Memory B cell (primary cell): ENCODE results near the gene LRRC3.
"Not testable (repeated sequence)": the region's sequence is repeated elsewhere in the genome, so short reads cannot be mapped to it uniquely, and the experiment has no call there.

Source experiments
- ATAC-seq: fragments of 150-1000 bp; cut with Tn5 transposase; 2 replicates; pipeline ENCODE4 v1.10.0; 2021; ENCODE audit warnings: low read depth, mild to moderate bottlenecking, moderate library complexity
- DNase-seq, 2 donors: peaks; one replicate each; pipeline ENCODE4 v3.0.0; 2022; ENCODE audit warnings: low spot score in 2 of 2
- H3K27ac Mint-ChIP-seq: one replicate; pipeline ENCODE4 v1.8.0; 2022; ENCODE audit warnings: mild to moderate bottlenecking, moderate library complexity, mixed read lengths
- H3K27me3 Mint-ChIP-seq: one replicate; pipeline ENCODE4 v1.8.0; 2022; ENCODE audit warnings: mixed read lengths
- H3K36me3 Mint-ChIP-seq: one replicate; pipeline ENCODE4 v1.8.0; 2022; ENCODE audit warnings: mild to moderate bottlenecking, mixed read lengths
- H3K4me1 Mint-ChIP-seq: one replicate; pipeline ENCODE4 v1.8.0; 2022; ENCODE audit warnings: mixed read lengths
- H3K4me3 Mint-ChIP-seq: one replicate; pipeline ENCODE4 v1.8.0; 2022; ENCODE audit warnings: mild to moderate bottlenecking, moderate library complexity, mixed read lengths
- H3K9me3 Mint-ChIP-seq: one replicate; pipeline ENCODE4 v1.8.0; 2022; ENCODE audit warnings: mixed read lengths

The LRRC3 gene

GRCh38 chr21:44464351-44464750 is 9.0 kb downstream of the LRRC3 start:
- Mint-ChIP-seq H3K4me1 (peaks cover 7% of the 10 kb centered on the region), H3K27ac (no peak overlapping the region), H3K36me3 (no peaks in the 10 kb centered on the region), H3K27me3 (peaks cover 17% of the 10 kb centered on the region), H3K9me3 (peaks cover 6% of the 10 kb centered on the region), H3K4me3 (no peak overlapping the region)
- DNase-seq (no peak), ATAC-seq (no peak)

- Mint-ChIP-seq H3K4me3 (no peak overlapping the region), H3K4me1 (peaks cover 4% of the 10 kb centered on the region), H3K27me3 (peaks cover 18% of the 10 kb centered on the region), H3K9me3 (peaks cover 6% of the 10 kb centered on the region), H3K27ac (no peak overlapping the region), H3K36me3 (no peaks in the 10 kb centered on the region)
- DNase-seq (no peak), ATAC-seq (no peak)
Measured at GRCh38 chr21:44466351-44466954, 11.1 kb downstream of the LRRC3 start.

GRCh38 chr21:44466996-44467858 is 11.9 kb downstream of the LRRC3 start:
- ATAC-seq, result no peak
- no peaks in the 10 kb centered on the region for H3K36me3 Mint-ChIP-seq
- H3K9me3 Mint-ChIP-seq, result peaks cover 6% of the 10 kb centered on the region
- no peak overlapping the region for H3K4me3 Mint-ChIP-seq
- H3K4me1 Mint-ChIP-seq, result peaks cover 4% of the 10 kb centered on the region
- H3K27ac Mint-ChIP-seq, result no peak overlapping the region
- DNase-seq, result no peak
- peaks cover 19% of the 10 kb centered on the region for H3K27me3 Mint-ChIP-seq

GRCh38 chr21:44467859-44468195 is 12.5 kb downstream of the LRRC3 start:
- DNase-seq, result no peak
- H3K4me3 Mint-ChIP-seq, result no peak overlapping the region
- peaks cover 20% of the 10 kb centered on the region for H3K27me3 Mint-ChIP-seq
- no peak for ATAC-seq
- no peaks in the 10 kb centered on the region for H3K36me3 Mint-ChIP-seq
- peaks cover 6% of the 10 kb centered on the region for H3K9me3 Mint-ChIP-seq
- no peak overlapping the region for H3K27ac Mint-ChIP-seq
- H3K4me1 Mint-ChIP-seq, result peaks cover 4% of the 10 kb centered on the region

GRCh38 chr21:44471341-44471740 is 16.0 kb downstream of the LRRC3 start:
- DNase-seq (no peak), ATAC-seq (no peak)
- H3K36me3 Mint-ChIP-seq, result no peaks in the 10 kb centered on the region
- no peaks in the 10 kb centered on the region for H3K9me3 Mint-ChIP-seq
- no peaks in the 10 kb centered on the region for H3K4me1 Mint-ChIP-seq
- no peak overlapping the region for H3K27ac Mint-ChIP-seq
- H3K4me3 Mint-ChIP-seq, result no peak overlapping the region
- peaks cover 8% of the 10 kb centered on the region for H3K27me3 Mint-ChIP-seq

GRCh38 chr21:44471996-44472395 is 16.7 kb downstream of the LRRC3 start:
- H3K27me3 Mint-ChIP-seq, result peaks cover 8% of the 10 kb centered on the region
- ATAC-seq, result no peak

GRCh38 chr21:44473915-44474555 is 18.7 kb downstream of the LRRC3 start:
- DNase-seq (no peak), ATAC-seq (no peak)
- Mint-ChIP-seq H3K9me3 (no peaks in the 10 kb centered on the region), H3K4me3 (no peak overlapping the region), H3K4me1 (peaks cover 2% of the 10 kb centered on the region), H3K36me3 (no peaks in the 10 kb centered on the region), H3K27me3 (peaks cover 7% of the 10 kb centered on the region), H3K27ac (no peak overlapping the region)

More at GRCh38 chr21:44471996-44472395, 16.7 kb downstream of the LRRC3 start:
- Mint-ChIP-seq H3K27ac (no peak overlapping the region), H3K4me3 (no peak overlapping the region), H3K4me1 (no peaks in the 10 kb centered on the region), H3K9me3 (no peaks in the 10 kb centered on the region), H3K36me3 (no peaks in the 10 kb centered on the region)
- no peak for DNase-seq

GRCh38 chr21:44475266-44475845 is 20.0 kb downstream of the LRRC3 start:
- Mint-ChIP-seq H3K36me3 (no peaks in the 10 kb centered on the region), H3K9me3 (no peaks in the 10 kb centered on the region), H3K27me3 (peaks cover 4% of the 10 kb centered on the region), H3K27ac (no peak overlapping the region), H3K4me3 (no peak overlapping the region), H3K4me1 (peaks cover 5% of the 10 kb centered on the region)
- no peak for ATAC-seq
- no peak for DNase-seq

- ATAC-seq (no peak), DNase-seq (no peak)
- Mint-ChIP-seq H3K27me3 (peaks cover 8% of the 10 kb centered on the region), H3K9me3 (no peaks in the 10 kb centered on the region), H3K27ac (no peak overlapping the region), H3K4me3 (no peak overlapping the region), H3K4me1 (peaks cover 5% of the 10 kb centered on the region), H3K36me3 (no peaks in the 10 kb centered on the region)
Measured at GRCh38 chr21:44477131-44477530, 21.8 kb downstream of the LRRC3 start.

- no peak for DNase-seq
- no peak for ATAC-seq
- Mint-ChIP-seq H3K9me3 (no peaks in the 10 kb centered on the region), H3K27ac (no peak overlapping the region), H3K4me3 (no peak overlapping the region), H3K36me3 (no peaks in the 10 kb centered on the region), H3K4me1 (peaks cover 5% of the 10 kb centered on the region), H3K27me3 (peaks cover 6% of the 10 kb centered on the region)
Measured at GRCh38 chr21:44477712-44478111, 22.4 kb downstream of the LRRC3 start.

- Mint-ChIP-seq H3K9me3 (no peaks in the 10 kb centered on the region), H3K4me1 (peaks cover 5% of the 10 kb centered on the region), H3K27ac (no peak overlapping the region), H3K27me3 (peaks cover 6% of the 10 kb centered on the region), H3K4me3 (no peak overlapping the region), H3K36me3 (no peaks in the 10 kb centered on the region)
- DNase-seq (no peak), ATAC-seq (no peak)
Measured at GRCh38 chr21:44478124-44478800, 23.0 kb downstream of the LRRC3 start.

GRCh38 chr21:44478801-44479167 is 23.5 kb downstream of the LRRC3 start:
- Mint-ChIP-seq H3K4me1 (peaks cover 5% of the 10 kb centered on the region), H3K4me3 (no peak overlapping the region), H3K9me3 (no peaks in the 10 kb centered on the region), H3K27me3 (peaks cover 6% of the 10 kb centered on the region), H3K27ac (no peak overlapping the region), H3K36me3 (no peaks in the 10 kb centered on the region)
- DNase-seq, result no peak
- no peak for ATAC-seq

- peak; percentile 44 to 57 for DNase-seq
- peaks cover 10% of the 10 kb centered on the region for H3K27me3 Mint-ChIP-seq
- H3K36me3 Mint-ChIP-seq, H3K4me3 Mint-ChIP-seq, ATAC-seq, H3K27ac Mint-ChIP-seq, H3K4me1 Mint-ChIP-seq, H3K9me3 Mint-ChIP-seq: not testable (repeated sequence)
Measured at GRCh38 chr21:44479556-44480199, 24.4 kb downstream of the LRRC3 start.
